WTC11 (cell line): ENCODE results near the gene ARHGAP26. TPM values are rescaled to one million over a fixed set of nuclear protein-coding genes. Genes with fewer than 3 reads are reported as not detected.

ENCODE experiments used
- ATAC-seq: fragments of 200-7000 bp; cut with Tn5 transposase; 2 replicates; pipeline ENCODE4 v1.10.0; 2021; ENCODE audit warnings: mild to moderate bottlenecking, moderate library complexity
- CTCF ChIA-PET: fragments of 300-600 bp; sonication (Branson Sonifier 250); formaldehyde crosslinking; loops from one replicate; lab custom pipeline; 2021; ENCODE audit warnings: antibody characterized with exemption; lab: Charles Lee
- POLR2A ChIA-PET: fragments of 350-600 bp; sonication (Branson Sonifier 250); formaldehyde crosslinking; loops from one replicate; lab custom pipeline; 2021; ENCODE audit warnings: antibody characterized with exemption; lab: Charles Lee
- DNase-seq: peaks from one replicate; pipeline ENCODE4 v3.0.0; 2021; ENCODE audit warnings: low spot score
- H3K27ac Mint-ChIP-seq: 2 replicates; pipeline ENCODE4 v1.8.0; 2021; ENCODE audit warnings: mixed read lengths
- H3K27me3 Mint-ChIP-seq: 2 replicates; pipeline ENCODE4 v1.8.0; 2021; ENCODE audit warnings: low read depth, mild to moderate bottlenecking, moderate library complexity, mixed read lengths
- H3K36me3 Mint-ChIP-seq: 2 replicates; pipeline ENCODE4 v1.8.0; 2021; ENCODE audit warnings: mixed read lengths
- H3K4me1 Mint-ChIP-seq: 2 replicates; pipeline ENCODE4 v1.8.0; 2022; ENCODE audit warnings: mixed read lengths
- H3K4me3 Mint-ChIP-seq: 2 replicates; pipeline ENCODE4 v1.8.0; 2021; ENCODE audit warnings: mild to moderate bottlenecking, moderate library complexity, mixed read lengths
- H3K9me3 Mint-ChIP-seq: 2 replicates; pipeline ENCODE4 v1.8.0; 2021; ENCODE audit warnings: mixed read lengths
- CBFB ChIP-seq: sonication (generic); formaldehyde crosslinking; IDR thresholded peaks from 2 replicates; pipeline ENCODE4 v1.8.1; 2022; ENCODE audit warnings: mild to moderate bottlenecking, low read depth, missing genetic modification reagents
- EMX1 ChIP-seq: fragments of 250-450 bp; sonication (Bioruptor Pico); IDR thresholded peaks from 2 replicates; pipeline ENCODE4 v1.8.0; 2021; ENCODE audit warnings: mild to moderate bottlenecking
- FOXJ3 ChIP-seq: sonication (generic); formaldehyde crosslinking; IDR thresholded peaks from 2 replicates; pipeline ENCODE4 v1.9.0; 2021; ENCODE audit warnings: missing genetic modification reagents, mild to moderate bottlenecking, borderline replicate concordance
- FOXP4 ChIP-seq: sonication (generic); formaldehyde crosslinking; IDR thresholded peaks from 2 replicates; pipeline ENCODE4 v1.8.0; 2022; ENCODE audit warnings: mild to moderate bottlenecking, missing genetic modification reagents
- GTF2I ChIP-seq: fragments of 250-450 bp; sonication (Bioruptor Pico); conservative IDR thresholded peaks from 2 replicates; pipeline ENCODE4 v1.4.0; 2021; ENCODE audit warnings: mild to moderate bottlenecking
- IRF2 ChIP-seq: sonication (generic); formaldehyde crosslinking; IDR thresholded peaks from 2 replicates; pipeline ENCODE4 v1.8.0; 2022; ENCODE audit warnings: low read depth, missing genetic modification reagents, borderline replicate concordance
- JAZF1 ChIP-seq: fragments of 250-450 bp; sonication (Bioruptor Pico); IDR thresholded peaks from 2 replicates; pipeline ENCODE4 v1.9.0; 2021; ENCODE audit warnings: moderate library complexity, mild to moderate bottlenecking, inconsistent platforms
- KAT7 ChIP-seq: sonication (generic); formaldehyde crosslinking; IDR thresholded peaks from 2 replicates; pipeline ENCODE4 v1.8.1; 2023; ENCODE audit warnings: missing genetic modification reagents, mild to moderate bottlenecking, borderline replicate concordance
- MLX ChIP-seq: sonication (generic); formaldehyde crosslinking; IDR thresholded peaks from 2 replicates; pipeline ENCODE4 v1.8.1; 2023; ENCODE audit warnings: mild to moderate bottlenecking, missing genetic modification reagents, moderate library complexity
- PRDM15 ChIP-seq: sonication (generic); formaldehyde crosslinking; IDR thresholded peaks from 2 replicates; pipeline ENCODE4 v1.8.0; 2022; ENCODE audit warnings: missing genetic modification reagents
- RELA ChIP-seq: sonication (generic); formaldehyde crosslinking; IDR thresholded peaks from 2 replicates; pipeline ENCODE4 v1.8.1; 2022; ENCODE audit warnings: missing genetic modification reagents, mild to moderate bottlenecking, borderline replicate concordance
- SOX15 ChIP-seq: fragments of 250-450 bp; sonication (Bioruptor Pico); IDR thresholded peaks from 2 replicates; pipeline ENCODE4 v1.9.0; 2021; ENCODE audit warnings: mild to moderate bottlenecking
- SP1 ChIP-seq: sonication (generic); formaldehyde crosslinking; conservative IDR thresholded peaks from 2 replicates; pipeline ENCODE4 v1.8.1; 2022; ENCODE audit warnings: missing genetic modification reagents
- TCF7 ChIP-seq: sonication (generic); formaldehyde crosslinking; IDR thresholded peaks from 2 replicates; pipeline ENCODE4 v1.8.0; 2022; ENCODE audit warnings: mild to moderate bottlenecking, low read depth, missing genetic modification reagents, moderate library complexity
- TEAD4 ChIP-seq: sonication (generic); formaldehyde crosslinking; IDR thresholded peaks from 2 replicates; pipeline ENCODE4 v1.8.0; 2022; ENCODE audit warnings: mild to moderate bottlenecking, missing genetic modification reagents
- USF1 ChIP-seq: sonication (generic); formaldehyde crosslinking; IDR thresholded peaks from 2 replicates; pipeline ENCODE4 v1.8.0; 2022; ENCODE audit warnings: mild to moderate bottlenecking, missing genetic modification reagents
- total RNA-seq: library from RNA; stranded (reverse); gene quantifications from 3 replicates; pipeline ENCODE4 v1.2.3, GENCODE V29; 2021
- TF ChIP-seq, protein P1 (sequence below): sonication (generic); formaldehyde crosslinking; conservative IDR thresholded peaks from 2 replicates; pipeline ENCODE4 v1.8.1; 2022; ENCODE audit warnings: mild to moderate bottlenecking, missing genetic modification reagents

ARHGAP26 gene
- total RNA-seq, 1 experiment from 2014 or later, result 22.3 TPM

DNA sequence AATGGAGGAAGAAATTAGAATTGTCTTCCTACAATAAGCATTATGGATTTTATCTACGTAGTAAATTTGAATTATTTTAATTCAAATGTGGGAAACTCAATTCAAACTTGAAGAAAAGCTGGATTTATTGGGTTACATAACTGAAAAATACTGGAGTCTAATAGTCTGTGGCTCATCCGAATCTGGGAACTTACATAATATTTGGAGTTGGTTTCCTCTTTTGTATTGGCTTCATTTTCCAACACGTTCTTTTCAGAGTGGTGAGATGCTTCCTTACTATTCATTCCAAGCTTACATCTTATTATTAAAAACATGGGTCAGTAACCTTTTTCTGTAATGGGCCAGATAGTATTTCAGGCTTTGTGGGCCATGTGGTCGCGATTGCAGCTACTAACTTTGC is 164.8 kb downstream of the ARHGAP26 start (continued):
- TF ChIP-seq IRF2 (CRISPR knock-in tag), result no peak
- TF ChIP-seq, all 79 proteins: peak for 0

DNA sequence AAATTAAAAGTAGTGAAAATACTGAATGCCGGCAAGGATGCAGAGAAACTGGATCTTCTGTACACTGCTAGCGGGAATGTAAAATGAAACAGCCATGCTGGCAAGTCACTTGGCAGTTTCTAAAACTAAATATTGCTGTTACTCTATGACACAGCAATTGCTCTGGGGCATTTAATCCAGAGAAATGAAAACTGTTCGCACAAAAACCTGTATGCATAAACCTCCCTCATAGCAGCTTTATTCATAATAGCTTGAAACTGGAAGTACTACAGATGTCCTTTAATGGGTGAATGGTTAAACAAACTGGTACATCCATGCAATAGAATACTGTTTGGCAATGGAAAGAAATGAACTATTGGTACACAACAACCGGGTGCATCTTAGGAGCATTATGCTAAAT is 167.2 kb downstream of the ARHGAP26 start:
- Mint-ChIP-seq H3K36me3 (0 out of 2 replicates have a peak, but pooled peaks cover 2% of the 10 kb centered on the region), H3K4me3 (no peak overlapping the region), H3K4me1 (peaks cover 3% of the 10 kb centered on the region), H3K27me3 (no peaks in the 10 kb centered on the region), H3K27ac (no peak overlapping the region), H3K9me3 (0 out of 2 replicates have a peak, but pooled peaks cover 3% of the 10 kb centered on the region)
- ATAC-seq, result no peak
- ChIA-PET POLR2A (no interaction called here), CTCF (no interaction called here)
- TF ChIP-seq FOXJ3 (CRISPR knock-in tag) (no peak), GTF2I (CRISPR knock-in tag) (no peak), JAZF1 (no peak)
- DNase-seq, result no peak

DNA sequence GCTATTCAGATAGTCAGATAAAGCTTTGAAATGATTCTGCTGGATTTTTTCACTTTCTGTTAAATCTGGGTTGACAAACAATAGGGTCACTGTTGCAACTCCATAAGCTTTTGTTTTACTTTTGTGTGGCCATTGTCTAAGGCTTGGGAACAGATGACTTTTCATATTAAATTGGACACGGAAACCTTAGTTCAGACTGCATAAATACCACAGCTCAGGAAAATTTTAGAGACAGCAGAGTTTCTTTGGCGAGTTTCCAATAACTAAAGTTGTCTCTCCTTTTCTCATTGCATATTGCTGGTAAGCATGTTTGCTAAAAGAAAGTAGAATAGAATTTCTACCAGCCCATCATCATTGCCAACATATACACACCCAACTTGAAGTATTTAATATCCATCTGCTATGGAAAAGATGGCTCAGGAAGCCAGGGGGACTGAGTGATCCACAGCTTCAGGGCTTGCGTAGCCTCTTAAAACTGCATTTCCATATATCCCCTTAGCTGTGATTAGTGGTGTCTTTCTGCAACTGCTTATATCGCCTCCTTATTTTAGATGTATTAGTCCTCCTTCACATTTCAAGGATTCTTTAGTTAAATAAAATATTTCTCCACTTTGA is 168.2 kb downstream of the ARHGAP26 start:
- POLR2A ChIA-PET, result no interaction called here
- no peak overlapping the region for H3K4me3 Mint-ChIP-seq
- TF ChIP-seq MLX (CRISPR knock-in tag) (no peak), FOXP4 (no peak), USF1 (CRISPR knock-in tag) (no peak)
- TF ChIP-seq, all 79 proteins: peak for 0
- Mint-ChIP-seq H3K27me3 (no peaks in the 10 kb centered on the region), H3K27ac (no peak overlapping the region), H3K36me3 (0 out of 2 replicates have a peak, but pooled peaks cover 2% of the 10 kb centered on the region), H3K9me3 (0 out of 2 replicates have a peak, but pooled peaks cover 3% of the 10 kb centered on the region), H3K4me1 (no peaks in the 10 kb centered on the region)
- DNase-seq (no peak), ATAC-seq (no peak)
- CTCF ChIA-PET, result interaction anchor here (1.0 to 1.2 kb wide), 2 partner anchors 50 to 225 kb away, joined by 3 to 4 read pairs; no protein-coding TSS in a partner anchor

GRCh38 chr5:142939006-142939405 is 168.8 kb downstream of the ARHGAP26 start:
- H3K9me3 Mint-ChIP-seq, result 0 out of 2 replicates have a peak, but pooled peaks cover 3% of the 10 kb centered on the region
- H3K27me3 Mint-ChIP-seq, result no peaks in the 10 kb centered on the region
- DNase-seq, result no peak
- H3K4me3 Mint-ChIP-seq, result no peak overlapping the region
- ChIA-PET CTCF (interaction anchor here (1.2 kb wide), 1 partner anchor 16 kb away, joined by 3 read pairs; no protein-coding TSS in a partner anchor), POLR2A (no interaction called here)
- no peaks in the 10 kb centered on the region for H3K4me1 Mint-ChIP-seq
- no peak overlapping the region for H3K27ac Mint-ChIP-seq
- 0 out of 2 replicates have a peak, but pooled peaks cover 2% of the 10 kb centered on the region for H3K36me3 Mint-ChIP-seq
- ATAC-seq, result no peak
- no peak for TF ChIP-seq TEAD4 (CRISPR knock-in tag)
- TF ChIP-seq PRDM15 (CRISPR knock-in tag), result no peak
- TF ChIP-seq TCF7 (CRISPR knock-in tag), result no peak
- TF ChIP-seq USF1 (CRISPR knock-in tag), result no peak
- no peak for TF ChIP-seq EMX1 (CRISPR knock-in tag)
- TF ChIP-seq SOX15, result no peak
- TF ChIP-seq FOXP4, result no peak
- TF ChIP-seq, protein P1, sequence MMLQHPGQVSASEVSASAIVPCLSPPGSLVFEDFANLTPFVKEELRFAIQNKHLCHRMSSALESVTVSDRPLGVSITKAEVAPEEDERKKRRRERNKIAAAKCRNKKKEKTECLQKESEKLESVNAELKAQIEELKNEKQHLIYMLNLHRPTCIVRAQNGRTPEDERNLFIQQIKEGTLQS (CRISPR knock-in tag), result no peak
- no peak for TF ChIP-seq CBFB
- TF ChIP-seq KAT7, result no peak
- TF ChIP-seq SP1, result no peak
- TF ChIP-seq RELA, result no peak
